DND-41 (cell line): ENCODE measurements around the gene GPC3.

Experiments
- CTCF ChIP-seq: IDR thresholded peaks from 2 replicates; pipeline ENCODE4 v1.5.1; 2012; ENCODE audit warnings: borderline replicate concordance, low read length, moderate library complexity, mild to moderate bottlenecking; ENCODE audit not compliant: poor library complexity, severe bottlenecking; ENCODE audit errors: extremely low read depth
- EZH2 ChIP-seq: IDR thresholded peaks from 3 replicates; pipeline ENCODE4 v1.6.1; 2012; ENCODE audit warnings: borderline replicate concordance, low read depth, mild to moderate bottlenecking, moderate library complexity, low read length, inconsistent platforms; ENCODE audit not compliant: severe bottlenecking

DNA sequence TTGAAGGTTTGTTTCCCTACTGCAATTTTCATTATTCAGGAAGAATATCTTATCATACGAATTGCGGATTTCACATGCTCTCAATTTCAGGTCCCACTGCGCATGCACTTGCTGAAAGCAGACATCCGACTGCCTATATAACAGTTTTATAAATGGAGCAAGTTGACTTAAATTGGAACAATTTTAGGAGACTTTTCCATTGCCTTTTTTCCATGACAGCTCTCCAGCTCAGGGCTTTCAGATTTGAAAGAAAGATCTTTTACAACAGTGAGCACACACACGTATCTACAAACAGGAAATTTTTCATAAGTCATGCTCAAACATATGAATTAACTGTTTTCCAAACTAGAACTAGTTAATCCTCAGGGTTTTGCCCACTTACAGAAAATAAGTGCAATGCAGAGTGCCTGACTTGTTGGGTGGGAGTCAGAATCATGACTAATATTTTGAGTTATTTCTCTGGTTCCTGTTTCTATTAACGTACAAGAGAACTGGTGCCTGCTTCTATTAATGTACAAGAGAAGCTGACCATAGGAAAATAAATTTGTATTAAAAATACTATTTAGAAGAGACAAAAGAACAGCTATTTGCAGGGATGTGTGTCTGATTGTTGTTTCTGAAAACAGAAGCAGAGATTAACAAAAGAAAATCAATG is 137.9 kb downstream of the GPC3 start:
- TF ChIP-seq CTCF (no peak), EZH2 (no peak)
